Peyer's patch (tissue), 4 donors: ENCODE data around the gene CLRN2.

Experiments used
- POLR2A ChIP-seq, 2 donors: fragments of 450-650 bp; IDR thresholded peaks; one replicate each; pipeline ENCODE4 v1.5.1; 2017; ENCODE audit warnings: antibody characterized with exemption in 2 of 2, mild to moderate bottlenecking in 2 of 2, moderate library complexity in 2 of 2
- TF ChIP-seq, protein P1 (sequence below), 6 experiments: fragments of 450-650 bp in 4 of 6; fragments of 200-600 bp in 2 of 6; sonication (generic) in 1 of 6; IDR thresholded peaks; one replicate each; pipeline ENCODE4 v1.5.1; 2017 to 2019; ENCODE audit warnings: antibody characterized with exemption in 6 of 6, mild to moderate bottlenecking in 3 of 6, moderate library complexity in 1 of 6

DNA sequence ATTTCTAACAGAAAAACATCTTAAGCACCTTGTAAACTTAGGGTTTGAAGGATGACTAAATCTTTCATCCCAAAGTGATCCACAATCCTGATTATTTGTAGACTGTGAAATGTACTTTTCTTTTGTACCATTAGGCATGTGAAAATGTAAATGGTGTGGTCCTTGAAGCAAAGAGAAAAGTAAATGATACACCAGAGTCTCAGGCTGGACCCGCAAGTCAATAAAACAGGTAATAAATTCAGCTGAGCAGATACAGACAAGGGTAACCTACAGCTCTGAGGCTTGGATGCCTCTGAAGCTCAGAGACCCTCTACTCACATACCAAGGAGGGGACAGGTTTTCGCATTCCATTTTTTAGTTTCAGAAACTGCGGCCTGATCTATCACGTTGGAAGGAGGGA is 59.2 kb downstream of the CLRN2 start:
- TF ChIP-seq POLR2A (IDR thresholded peaks at IDR 0.05): no peak
- TF ChIP-seq, protein P1, sequence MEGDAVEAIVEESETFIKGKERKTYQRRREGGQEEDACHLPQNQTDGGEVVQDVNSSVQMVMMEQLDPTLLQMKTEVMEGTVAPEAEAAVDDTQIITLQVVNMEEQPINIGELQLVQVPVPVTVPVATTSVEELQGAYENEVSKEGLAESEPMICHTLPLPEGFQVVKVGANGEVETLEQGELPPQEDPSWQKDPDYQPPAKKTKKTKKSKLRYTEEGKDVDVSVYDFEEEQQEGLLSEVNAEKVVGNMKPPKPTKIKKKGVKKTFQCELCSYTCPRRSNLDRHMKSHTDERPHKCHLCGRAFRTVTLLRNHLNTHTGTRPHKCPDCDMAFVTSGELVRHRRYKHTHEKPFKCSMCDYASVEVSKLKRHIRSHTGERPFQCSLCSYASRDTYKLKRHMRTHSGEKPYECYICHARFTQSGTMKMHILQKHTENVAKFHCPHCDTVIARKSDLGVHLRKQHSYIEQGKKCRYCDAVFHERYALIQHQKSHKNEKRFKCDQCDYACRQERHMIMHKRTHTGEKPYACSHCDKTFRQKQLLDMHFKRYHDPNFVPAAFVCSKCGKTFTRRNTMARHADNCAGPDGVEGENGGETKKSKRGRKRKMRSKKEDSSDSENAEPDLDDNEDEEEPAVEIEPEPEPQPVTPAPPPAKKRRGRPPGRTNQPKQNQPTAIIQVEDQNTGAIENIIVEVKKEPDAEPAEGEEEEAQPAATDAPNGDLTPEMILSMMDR (IDR thresholded peaks at IDR 0.05): no peak
